Measurements from ENCODE around the gene OAS3. TPM values are rescaled to one million over a fixed set of nuclear protein-coding genes. Genes with fewer than 3 reads are reported as not detected.

The OAS3 gene
- total and polyA plus RNA-seq, 2 donors (not counting 1 experiment from before 2014, with no cell fraction given): 16.5 to 24.9 TPM

- Mint-ChIP-seq H3K4me3 (no peak overlapping the region), H3K27me3 (no peaks in the 10 kb centered on the region), H3K4me1 (no peaks in the 10 kb centered on the region), H3K9me3 (ENCODE audit: insufficient read depth) (peaks cover 2% of the 10 kb centered on the region), H3K27ac (no peak overlapping the region)
- no peak overlapping the region for H3K4me2 ChIP-seq (replicated peaks; ENCODE audit: low read depth, low read length, poor library complexity, severe bottlenecking)
- H3K79me2 ChIP-seq (ENCODE audit: control insufficient read depth, insufficient read depth, low read length): no peaks in the 10 kb centered on the region
- no peaks in the 10 kb centered on the region for H3K4me1 ChIP-seq (ENCODE audit: control insufficient read depth in 2 of 2, insufficient read depth in 2 of 2, low read length in 2 of 2)
- intact Hi-C loops (cut with micrococcal nuclease): no loop called here
- H3K36me3 ChIP-seq (replicated peaks in 1 of 2; ENCODE audit: control extremely low read depth in 1 of 2, control insufficient read depth in 1 of 2, extremely low read depth in 1 of 2, insufficient read depth in 2 of 2, low read length in 1 of 2): peaks cover 19 to 95% of the 10 kb centered on the region in 2 experiments
- CTCF ChIA-PET: interaction anchor here (0.7 to 2.3 kb wide), 6 partner anchors 11 to 83 kb away, joined by 3 to 10 read pairs (median 4); no protein-coding TSS in a partner anchor
- 96% methylated on average over 3 of the region's 7 CpGs for WGBS (ENCODE audit: insufficient coverage)
- no peak overlapping the region for H3K9ac ChIP-seq (ENCODE audit: low read length)
- H2AFZ ChIP-seq (ENCODE audit: insufficient read depth, low read depth, low read length, poor library complexity, severe bottlenecking): no peak overlapping the region
- DNase-seq (no peak), ATAC-seq (ENCODE audit: low read depth) (no peak)
- H3K27ac ChIP-seq (ENCODE audit: low read length in 2 of 2): no peak overlapping the region
- H3K9me3 ChIP-seq (ENCODE audit: control extremely low read depth in 1 of 3, control insufficient read depth in 2 of 3, insufficient read depth in 1 of 3, low read length in 2 of 3): peaks cover 0 to 9% (median 1%) of the 10 kb centered on the region in 3 donors
- POLR2A ChIA-PET: interaction anchor here (1.1 kb wide), 1 partner anchor 106 kb away, joined by 4 read pairs; no protein-coding TSS in a partner anchor
- H3K27me3 ChIP-seq (replicated peaks in 1 of 4; ENCODE audit: control extremely low read depth in 1 of 4, control insufficient read depth in 3 of 4, insufficient read depth in 4 of 4, low read length in 3 of 4): no peaks in the 10 kb centered on the region
- no peak overlapping the region for H3K4me3 ChIP-seq (ENCODE audit: control extremely low read depth in 1 of 5, extremely low read depth in 1 of 5, insufficient read depth in 1 of 5, low read depth in 2 of 5, low read length in 4 of 5)
- TF ChIP-seq CTCF (IDR thresholded peaks at IDR 0.05) (no peak), EZH2 (IDR thresholded peaks at IDR 0.05; ENCODE audit: borderline replicate concordance, insufficient read depth, low read depth, low read length, poor library complexity, severe bottlenecking) (no peak)
- H4K20me1 ChIP-seq (ENCODE audit: control insufficient read depth, insufficient read depth, low read length, poor library complexity, severe bottlenecking): no peaks in the 10 kb centered on the region
These were observed 67.9 kb downstream of the OAS3 start for GRCh38 chr12:113006206-113006605.

- intact Hi-C loops (cut with micrococcal nuclease): no loop called here
- H3K79me2 ChIP-seq (ENCODE audit: control insufficient read depth, insufficient read depth, low read length): no peaks in the 10 kb centered on the region
- H3K4me3 ChIP-seq (ENCODE audit: control extremely low read depth in 1 of 5, extremely low read depth in 1 of 5, insufficient read depth in 1 of 5, low read depth in 2 of 5, low read length in 4 of 5): no peak overlapping the region
- H3K27ac ChIP-seq (ENCODE audit: low read length in 2 of 2): no peak overlapping the region
- Mint-ChIP-seq H3K27me3 (no peaks in the 10 kb centered on the region), H3K4me3 (no peak overlapping the region), H3K4me1 (no peaks in the 10 kb centered on the region), H3K9me3 (ENCODE audit: insufficient read depth) (peaks cover 2% of the 10 kb centered on the region), H3K27ac (no peak overlapping the region)
- no peaks in the 10 kb centered on the region for H3K4me1 ChIP-seq (ENCODE audit: control insufficient read depth in 2 of 2, insufficient read depth in 2 of 2, low read length in 2 of 2)
- ChIA-PET POLR2A (interaction anchor here (1.1 kb wide), 1 partner anchor 106 kb away, joined by 4 read pairs; no protein-coding TSS in a partner anchor), CTCF (interaction anchor here (0.6 to 2.4 kb wide), 6 partner anchors 14 to 1611 kb away, joined by 3 to 12 read pairs (median 4); no protein-coding TSS in a partner anchor)
- TF ChIP-seq CTCF (IDR thresholded peaks at IDR 0.05) (no peak), EZH2 (IDR thresholded peaks at IDR 0.05; ENCODE audit: borderline replicate concordance, insufficient read depth, low read depth, low read length, poor library complexity, severe bottlenecking) (no peak)
- H3K36me3 ChIP-seq (replicated peaks in 1 of 2; ENCODE audit: control extremely low read depth in 1 of 2, control insufficient read depth in 1 of 2, extremely low read depth in 1 of 2, insufficient read depth in 2 of 2, low read length in 1 of 2): peaks cover 22 to 96% of the 10 kb centered on the region in 2 experiments
- ATAC-seq (ENCODE audit: low read depth): no peak
- no peak overlapping the region for H3K9ac ChIP-seq (ENCODE audit: low read length)
- H3K4me2 ChIP-seq (replicated peaks; ENCODE audit: low read depth, low read length, poor library complexity, severe bottlenecking): no peak overlapping the region
- H4K20me1 ChIP-seq (ENCODE audit: control insufficient read depth, insufficient read depth, low read length, poor library complexity, severe bottlenecking): no peaks in the 10 kb centered on the region
- H3K9me3 ChIP-seq (ENCODE audit: control extremely low read depth in 1 of 3, control insufficient read depth in 2 of 3, insufficient read depth in 1 of 3, low read length in 2 of 3): peaks cover 0 to 14% (median 6%) of the 10 kb centered on the region in 3 donors
- no peak overlapping the region for H2AFZ ChIP-seq (ENCODE audit: insufficient read depth, low read depth, low read length, poor library complexity, severe bottlenecking)
- no peaks in the 10 kb centered on the region for H3K27me3 ChIP-seq (replicated peaks in 1 of 4; ENCODE audit: control extremely low read depth in 1 of 4, control insufficient read depth in 3 of 4, insufficient read depth in 4 of 4, low read length in 3 of 4)
- no peak for DNase-seq
- WGBS (ENCODE audit: insufficient coverage): 100% methylated on average over 3 of the region's 6 CpGs
These were observed 68.4 kb downstream of the OAS3 start for GRCh38 chr12:113006641-113007040.
